Measurements from ENCODE around the gene FAAP20. TPM values are rescaled to one million over a fixed set of nuclear protein-coding genes. Genes with fewer than 3 reads are reported as not detected.

The FAAP20 gene, protein sequence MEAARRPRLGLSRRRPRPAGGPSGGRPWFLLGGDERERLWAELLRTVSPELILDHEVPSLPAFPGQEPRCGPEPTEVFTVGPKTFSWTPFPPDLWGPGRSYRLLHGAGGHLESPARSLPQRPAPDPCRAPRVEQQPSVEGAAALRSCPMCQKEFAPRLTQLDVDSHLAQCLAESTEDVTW
- 10 to 100 TPM; 43.4 to 61.8 TPM for total RNA-seq

DNA sequence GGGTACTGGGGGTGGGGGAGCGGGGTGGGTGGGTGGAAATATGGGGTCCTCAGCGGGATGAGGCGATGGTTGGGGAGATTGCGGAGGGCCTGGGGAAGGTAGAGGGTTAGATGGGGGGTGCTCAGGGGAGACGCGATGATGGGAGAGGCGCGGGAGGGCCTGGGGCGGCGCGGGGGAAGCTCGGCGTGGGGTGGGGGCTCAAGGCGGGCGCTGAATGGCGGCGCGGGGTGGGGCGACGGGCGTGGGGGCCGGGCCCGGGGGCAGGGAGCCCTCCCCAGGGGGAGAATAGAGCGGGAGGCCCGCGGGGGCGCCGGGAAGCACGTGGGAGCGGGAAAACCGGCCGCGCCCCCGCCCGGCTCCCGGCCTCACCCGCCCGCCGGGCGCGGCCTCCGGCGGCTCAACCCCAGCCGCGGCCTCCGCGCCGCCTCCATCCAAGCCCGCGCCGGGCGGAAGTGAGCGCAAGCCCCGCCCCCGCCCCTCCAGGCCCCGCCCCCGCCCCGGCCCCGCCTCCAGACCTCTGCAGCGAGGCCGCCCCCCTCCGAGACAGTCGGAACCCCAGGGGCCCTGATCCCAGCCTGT is at the start of gene FAAP20:
TSS of gene FAAP20 (minus strand) at position 454 of the 579 bp plus-strand sequence. CDS start at position 431, 23 bp downstream.
- DNase-seq (ENCODE audit: low spot score) (peak; percentile 80), ATAC-seq (peak; percentile 71 to 79)
- no peaks in the 10 kb centered on the region for H3K36me3 Mint-ChIP-seq

DNA sequence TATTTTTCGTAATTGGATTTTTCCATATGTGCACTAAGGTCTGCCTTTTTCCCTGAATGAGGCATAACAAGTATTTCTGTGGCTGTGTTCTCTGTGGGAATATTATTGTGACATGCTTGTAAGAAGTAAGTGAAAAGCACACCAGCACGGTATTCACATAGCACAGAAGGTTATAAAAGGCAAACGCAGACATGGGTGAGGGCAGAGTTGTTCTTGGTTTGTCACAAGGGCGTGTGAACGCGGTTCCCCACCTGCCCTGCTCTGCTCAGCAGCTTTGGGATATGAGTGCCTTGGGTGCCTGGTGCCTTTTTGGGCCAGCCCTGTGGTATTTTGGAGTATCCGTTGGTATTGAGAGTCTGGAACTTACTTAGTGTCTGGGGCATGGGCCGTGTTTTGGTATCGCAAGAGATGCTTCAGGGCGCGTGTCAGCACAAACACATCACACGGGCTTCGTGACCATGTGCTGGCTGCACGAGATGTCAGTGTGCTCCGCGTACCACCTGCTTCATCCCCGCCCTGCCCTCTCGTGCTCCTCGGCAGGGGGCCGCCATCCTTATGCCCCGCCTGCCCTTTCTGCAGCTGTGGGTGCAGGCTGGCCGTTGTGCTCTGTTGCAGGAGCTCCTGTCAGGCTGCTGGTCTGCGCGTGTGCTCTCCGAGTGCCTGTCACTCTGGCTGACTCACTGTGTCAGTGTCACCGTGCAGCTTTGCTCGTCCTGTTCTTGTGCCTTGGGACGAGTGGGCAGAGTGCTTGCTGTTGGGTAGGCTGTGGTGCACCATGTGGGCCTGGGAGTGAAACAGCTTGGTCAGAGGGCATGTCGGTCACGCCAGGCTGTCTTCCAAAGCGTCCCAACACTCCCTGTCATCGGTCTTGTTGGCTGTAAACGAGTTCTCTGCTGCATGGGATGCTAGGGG is 48.5 kb upstream of the FAAP20 start:
- peak; percentile 25 for DNase-seq (ENCODE audit: low spot score)
- peaks cover 31 to 34% of the 10 kb centered on the region in 2 donors for H3K4me1 Mint-ChIP-seq (ENCODE audit: low read depth in 2 of 2)

More for the DNA sequence above, at the start of gene FAAP20:
- H3K27ac Mint-ChIP-seq: peak within 1 kb of the TSS; percentile 81 to 82
- H3K9me3 Mint-ChIP-seq: no peaks in the 10 kb centered on the region
- H3K27me3 Mint-ChIP-seq: no peaks in the 10 kb centered on the region
- H3K4me3 Mint-ChIP-seq: peak within 1 kb of the TSS; percentile 82
- H3K4me1 Mint-ChIP-seq (ENCODE audit: low read depth in 2 of 2): peaks cover 2 to 13% of the 10 kb centered on the region in 2 donors

DNA sequence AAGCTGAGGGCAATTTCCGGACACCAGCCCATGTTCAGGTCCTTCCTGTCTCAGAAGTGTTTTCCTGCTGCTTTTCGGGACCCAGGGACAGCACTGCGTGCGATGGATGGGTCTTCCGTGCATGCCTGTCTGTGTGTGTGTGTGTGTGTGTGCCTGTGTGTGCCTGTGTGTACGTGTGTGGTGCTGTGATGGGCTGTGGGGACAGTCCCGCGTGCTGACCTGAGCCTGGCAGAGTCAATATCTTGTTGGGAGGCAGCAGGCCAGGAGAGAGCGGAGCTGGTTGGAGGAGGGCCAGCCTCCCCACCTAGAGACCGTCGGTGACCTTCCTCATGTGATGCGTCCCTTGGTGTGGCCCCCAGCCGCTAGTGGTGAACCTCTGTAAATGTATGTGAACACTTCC is 47.2 kb upstream of the FAAP20 start:
- ATAC-seq: no peak
- Mint-ChIP-seq H3K36me3 (no peaks in the 10 kb centered on the region), H3K4me3 (no peak overlapping the region), H3K9me3 (no peaks in the 10 kb centered on the region), H3K4me1 (ENCODE audit: low read depth in 2 of 2) (peaks cover 27 to 34% of the 10 kb centered on the region in 2 donors), H3K27ac (no peak overlapping the region), H3K27me3 (no peaks in the 10 kb centered on the region)
- DNase-seq (ENCODE audit: low spot score): peak; percentile 34

More for the DNA sequence above, 48.5 kb upstream of the FAAP20 start:
- Mint-ChIP-seq H3K27ac (no peak overlapping the region), H3K36me3 (no peaks in the 10 kb centered on the region), H3K4me3 (no peak overlapping the region), H3K9me3 (no peaks in the 10 kb centered on the region), H3K27me3 (no peaks in the 10 kb centered on the region)
- ATAC-seq: no peak

DNA sequence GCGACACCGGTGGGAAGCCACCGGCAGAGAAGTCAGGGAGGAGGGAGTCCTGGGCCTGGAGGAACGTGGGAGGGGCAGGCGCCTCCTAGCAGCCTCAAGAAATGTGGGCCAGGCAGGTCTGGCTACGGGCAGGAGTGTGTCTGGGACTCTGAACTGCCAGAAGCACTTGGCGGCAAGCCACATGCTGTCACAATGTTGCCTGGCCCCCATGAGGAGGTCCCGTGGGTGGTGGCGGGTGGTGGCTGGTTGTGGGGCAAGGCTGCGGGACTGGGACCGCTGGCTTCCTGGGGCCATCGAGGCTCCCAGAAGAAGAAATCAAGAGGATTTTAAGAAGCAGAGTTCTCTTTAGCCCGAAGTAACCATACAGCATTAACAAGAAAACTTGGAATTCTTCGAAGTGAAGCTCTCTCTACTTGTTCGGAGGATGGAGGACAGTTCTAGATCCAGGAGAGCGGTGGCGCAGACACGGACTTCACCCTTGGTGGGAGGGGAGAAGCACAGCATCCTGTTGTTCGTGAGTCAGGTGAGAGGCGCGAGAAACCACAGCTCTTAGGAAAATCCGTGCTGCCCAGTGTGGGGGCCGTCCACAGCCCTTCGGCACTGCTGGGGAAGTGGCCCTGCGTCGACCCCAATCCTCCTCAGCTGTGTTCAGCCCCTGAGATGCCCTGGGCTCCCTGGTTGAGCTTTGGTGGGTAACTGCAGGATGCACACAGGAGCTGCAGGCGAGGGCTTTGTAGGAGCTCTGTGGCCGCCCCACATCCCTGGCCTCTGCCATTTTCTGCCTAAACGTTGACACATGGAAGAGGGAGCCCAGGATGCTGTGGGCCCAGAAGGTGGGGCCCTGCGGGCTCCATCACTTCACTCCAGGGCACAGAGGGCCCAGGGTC is 45.9 kb upstream of the FAAP20 start:
- Mint-ChIP-seq H3K4me3 (no peak overlapping the region), H3K36me3 (no peaks in the 10 kb centered on the region)

DNA sequence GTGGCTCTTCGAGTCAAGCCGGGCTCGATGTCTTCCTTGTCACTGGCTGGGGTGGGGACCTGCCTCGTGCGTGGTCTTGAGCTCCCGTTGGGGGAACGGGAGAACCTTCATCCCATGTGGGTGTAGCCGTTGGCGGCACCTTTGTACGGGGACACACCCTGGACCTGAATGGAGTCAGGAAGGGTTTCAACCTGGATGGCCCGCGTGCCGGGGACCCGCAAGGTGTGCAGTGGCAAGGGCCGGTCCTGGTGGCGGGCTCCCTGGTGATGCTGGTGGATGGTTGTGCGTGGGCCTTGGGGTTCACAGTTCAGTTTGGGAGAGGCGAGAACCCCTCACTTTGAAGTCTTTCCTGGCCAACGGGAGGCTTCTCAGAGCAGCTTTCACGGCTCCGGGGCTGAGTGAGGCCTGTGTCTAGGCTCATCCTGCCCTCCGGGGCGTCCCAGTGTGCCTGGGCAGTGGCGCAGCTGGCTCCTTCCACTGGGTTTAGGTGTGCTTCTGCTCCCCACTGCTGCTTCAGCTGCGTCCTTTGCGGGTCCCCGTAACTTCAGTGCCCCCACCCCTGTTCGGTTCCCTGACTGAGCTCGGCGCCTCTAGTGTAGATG is 44.9 kb upstream of the FAAP20 start:
- Mint-ChIP-seq H3K36me3 (no peaks in the 10 kb centered on the region), H3K27ac (peak overlapping the region in 1 of 2 donors; percentile 29), H3K27me3 (no peaks in the 10 kb centered on the region), H3K9me3 (no peaks in the 10 kb centered on the region), H3K4me3 (no peak overlapping the region), H3K4me1 (ENCODE audit: low read depth in 2 of 2) (peaks cover 31 to 34% of the 10 kb centered on the region in 2 donors)
- no peak for ATAC-seq
- DNase-seq (ENCODE audit: low spot score): no peak

More for the DNA sequence above, 45.9 kb upstream of the FAAP20 start:
- H3K27ac Mint-ChIP-seq: peak overlapping the region in 1 of 2 donors; percentile 29
- H3K4me1 Mint-ChIP-seq (ENCODE audit: low read depth in 2 of 2): peaks cover 25 to 32% of the 10 kb centered on the region in 2 donors
- H3K27me3 Mint-ChIP-seq: no peaks in the 10 kb centered on the region
- ATAC-seq (no peak), DNase-seq (ENCODE audit: low spot score) (peak; percentile 61)
- H3K9me3 Mint-ChIP-seq: no peaks in the 10 kb centered on the region

DNA sequence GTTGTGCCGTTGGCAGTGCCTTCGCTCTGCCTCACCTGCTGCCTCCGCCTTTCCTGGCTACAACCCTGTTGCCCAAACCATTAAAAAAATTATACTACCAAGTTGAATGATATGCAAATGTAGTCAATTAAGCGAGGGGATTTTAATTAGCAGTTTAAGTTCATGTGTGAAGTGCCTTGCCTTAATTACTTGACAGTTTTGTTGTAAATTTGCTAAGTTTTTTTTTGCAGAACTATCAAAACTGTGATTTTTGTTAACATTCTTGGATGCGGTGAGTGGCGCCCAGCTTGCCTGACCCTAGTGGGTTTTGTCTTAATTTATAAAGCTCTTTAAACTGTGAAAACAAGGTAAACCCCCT is 44.4 kb upstream of the FAAP20 start:
- Mint-ChIP-seq H3K27me3 (no peaks in the 10 kb centered on the region), H3K4me3 (no peak overlapping the region), H3K27ac (peak overlapping the region in 1 of 2 donors; percentile 29), H3K4me1 (ENCODE audit: low read depth in 2 of 2) (peaks cover 36 to 38% of the 10 kb centered on the region in 2 donors), H3K9me3 (no peaks in the 10 kb centered on the region), H3K36me3 (no peaks in the 10 kb centered on the region)
- DNase-seq (ENCODE audit: low spot score) (no peak), ATAC-seq (no peak)

DNA sequence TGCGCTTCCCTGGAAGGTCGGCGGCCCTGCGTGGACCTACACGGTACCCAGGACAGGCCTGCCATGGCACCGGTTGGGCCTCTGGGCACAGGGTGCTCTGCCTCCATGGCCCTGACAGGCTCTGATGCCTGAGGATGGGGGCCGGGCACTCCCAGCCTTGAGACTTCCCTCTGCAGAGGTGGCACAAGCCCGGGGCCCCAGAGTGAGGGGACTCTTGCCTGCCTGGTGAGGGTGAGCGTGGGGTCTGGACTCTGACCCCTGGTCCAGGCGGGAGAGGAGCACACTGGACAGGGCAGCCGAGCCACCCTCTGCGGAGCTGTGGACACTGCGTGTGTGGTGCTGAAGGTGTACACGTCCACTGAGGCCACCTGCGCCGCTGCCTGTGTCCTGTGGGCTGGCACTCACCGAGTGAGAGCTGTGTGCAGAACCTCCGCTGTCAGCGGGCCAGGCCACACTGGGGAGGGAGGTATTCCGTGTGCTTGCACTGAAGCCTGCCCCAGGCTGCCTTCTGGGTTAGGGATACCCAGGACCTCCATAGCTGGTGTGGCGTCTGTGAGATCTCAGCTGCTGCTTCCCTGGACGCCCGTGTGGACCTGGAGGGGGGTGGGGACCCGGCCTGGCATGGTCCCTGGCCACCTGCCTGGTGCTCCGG is 43.9 kb upstream of the FAAP20 start:
- Mint-ChIP-seq H3K4me3 (no peak overlapping the region), H3K27me3 (no peaks in the 10 kb centered on the region), H3K27ac (no peak overlapping the region), H3K9me3 (no peaks in the 10 kb centered on the region), H3K4me1 (ENCODE audit: low read depth in 2 of 2) (peaks cover 34 to 37% of the 10 kb centered on the region in 2 donors), H3K36me3 (no peaks in the 10 kb centered on the region)
- DNase-seq (ENCODE audit: low spot score) (no peak), ATAC-seq (no peak)

DNA sequence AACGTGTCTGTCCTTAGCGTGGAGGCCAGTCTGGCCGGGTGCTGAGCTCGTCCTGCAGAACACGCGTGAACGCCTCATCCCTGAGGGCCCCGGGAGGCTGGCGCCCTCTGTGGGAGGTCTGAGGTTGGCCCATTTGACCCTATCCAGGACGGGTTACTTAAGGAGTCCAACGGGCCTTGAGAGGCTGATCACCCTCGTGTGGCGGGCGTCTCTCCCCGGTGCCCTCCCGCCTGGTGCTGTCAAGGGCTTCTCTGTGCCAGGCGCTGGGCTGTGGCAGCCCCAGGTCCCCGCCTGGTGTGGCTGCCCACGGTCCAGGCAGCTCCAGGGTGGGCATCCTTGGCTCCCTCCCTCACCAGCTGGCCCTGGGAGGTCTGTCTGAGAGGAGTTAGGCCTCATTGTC is 43.2 kb upstream of the FAAP20 start:
- H3K9me3 Mint-ChIP-seq: no peaks in the 10 kb centered on the region
- ATAC-seq: no peak
- DNase-seq (ENCODE audit: low spot score): no peak
- H3K4me3 Mint-ChIP-seq: no peak overlapping the region
- no peaks in the 10 kb centered on the region for H3K36me3 Mint-ChIP-seq
- H3K27ac Mint-ChIP-seq: no peak overlapping the region
- peaks cover 36 to 39% of the 10 kb centered on the region in 2 donors for H3K4me1 Mint-ChIP-seq (ENCODE audit: low read depth in 2 of 2)
- no peaks in the 10 kb centered on the region for H3K27me3 Mint-ChIP-seq

DNA sequence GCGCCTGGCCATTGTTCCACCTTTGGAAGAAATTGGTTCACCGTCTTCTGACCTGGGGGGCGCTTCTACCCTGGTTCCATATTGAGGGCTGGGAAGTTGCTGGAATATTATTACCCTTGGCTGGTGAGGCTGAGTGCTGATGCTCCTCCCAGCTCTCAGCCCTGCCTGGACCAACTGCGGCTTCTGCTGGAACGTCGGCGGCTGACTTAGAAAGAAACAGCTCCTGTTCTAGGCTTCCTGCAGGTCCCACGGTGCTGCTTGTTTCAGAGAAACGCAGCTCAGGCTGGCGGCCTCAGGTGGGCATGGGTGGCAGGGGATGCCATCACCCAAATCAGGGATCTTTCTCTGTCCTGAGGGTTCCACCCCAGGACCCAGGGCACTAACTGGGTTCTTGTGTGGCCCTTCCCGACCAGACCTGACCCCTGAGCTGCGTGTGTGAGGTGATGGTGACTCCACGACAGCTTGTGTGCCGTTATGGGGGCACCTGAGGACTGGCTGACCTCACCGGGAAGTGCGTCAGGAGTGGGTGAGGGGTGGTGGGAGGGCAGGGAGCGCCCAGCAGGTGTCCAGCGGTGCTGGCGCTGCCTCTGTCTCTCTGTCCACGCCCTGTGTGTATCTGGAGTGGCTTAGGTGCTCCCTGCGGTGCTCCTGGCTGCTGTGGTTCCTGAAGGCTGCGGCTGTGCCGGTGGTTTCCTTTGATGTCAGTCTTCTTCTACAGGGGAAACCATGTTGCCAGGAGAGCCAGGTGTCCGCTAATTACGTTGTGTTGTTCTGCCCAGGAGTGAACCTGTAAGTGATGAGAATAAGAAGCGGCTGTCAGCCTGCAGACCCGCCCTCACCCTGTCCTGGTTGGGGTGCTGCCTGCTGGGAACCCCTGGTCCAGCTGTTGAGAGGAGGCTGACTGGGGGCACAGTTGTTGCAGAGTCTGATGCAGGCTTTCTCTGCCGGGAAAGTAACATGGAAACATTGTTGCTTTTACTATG is 42.4 kb upstream of the FAAP20 start:
- Mint-ChIP-seq H3K36me3 (no peaks in the 10 kb centered on the region), H3K4me3 (no peak overlapping the region), H3K27ac (no peak overlapping the region), H3K4me1 (ENCODE audit: low read depth in 2 of 2) (peaks cover 42 to 43% of the 10 kb centered on the region in 2 donors), H3K9me3 (no peaks in the 10 kb centered on the region), H3K27me3 (no peaks in the 10 kb centered on the region)
- no peak for ATAC-seq
- DNase-seq (ENCODE audit: low spot score): no peak

DNA sequence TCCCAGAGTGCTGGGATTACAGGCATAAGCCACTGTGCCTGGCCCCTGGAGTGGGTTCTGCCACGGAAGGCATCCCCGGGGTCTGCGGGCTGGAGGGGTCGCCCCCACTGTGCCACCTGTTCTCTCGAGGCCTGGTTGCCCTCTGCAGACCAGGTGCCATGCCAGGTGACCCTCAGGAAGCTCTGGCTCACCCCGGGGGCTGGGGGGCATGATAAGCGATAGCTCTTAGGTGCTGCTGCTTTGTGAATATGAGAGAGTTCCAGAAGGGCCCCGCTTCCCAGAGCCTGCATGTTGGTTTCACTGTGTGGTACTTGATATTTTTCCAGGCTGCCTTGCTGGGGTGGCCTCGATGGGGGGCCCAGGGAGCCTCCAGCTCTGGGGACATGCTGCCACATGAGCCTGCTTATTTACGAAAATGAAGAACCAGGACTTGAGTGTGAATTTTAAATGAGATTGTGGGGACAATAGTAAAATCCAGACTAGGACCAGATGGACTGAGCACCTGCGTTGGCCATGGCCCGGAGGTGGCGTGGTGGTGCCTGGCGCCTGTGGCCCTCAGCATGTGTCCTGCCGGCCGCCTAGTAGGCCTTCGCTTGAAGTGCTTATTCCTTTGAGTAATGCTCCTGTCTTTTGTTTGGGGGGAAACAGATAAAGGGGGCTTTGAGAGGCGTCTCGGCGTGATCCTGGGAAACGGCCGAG is 40.9 kb upstream of the FAAP20 start:
- Mint-ChIP-seq H3K9me3 (no peaks in the 10 kb centered on the region), H3K27me3 (no peaks in the 10 kb centered on the region), H3K27ac (peak overlapping the region in 1 of 2 donors; percentile 75), H3K36me3 (no peaks in the 10 kb centered on the region), H3K4me3 (peak overlapping the region; percentile 32), H3K4me1 (ENCODE audit: low read depth in 2 of 2) (peaks cover 50 to 55% of the 10 kb centered on the region in 2 donors)
- no peak for DNase-seq (ENCODE audit: low spot score)
- ATAC-seq: no peak

DNA sequence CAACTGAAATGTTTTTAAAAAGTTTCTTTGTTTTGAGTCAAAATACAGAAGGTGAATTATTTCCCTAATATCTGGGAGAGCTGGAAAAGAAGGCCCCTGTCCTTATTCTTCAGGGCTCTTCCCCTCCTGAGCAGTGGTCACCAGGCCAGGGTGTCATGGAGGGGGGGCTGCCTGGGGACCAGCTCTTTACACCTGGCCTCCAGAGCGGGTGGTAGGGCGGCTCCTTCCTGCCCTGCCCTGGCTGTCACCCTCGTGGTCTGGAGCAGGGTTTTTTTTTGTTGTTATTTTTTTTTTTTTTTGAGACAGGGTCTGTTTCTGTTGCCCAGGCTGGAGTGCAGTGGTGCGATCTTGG is 40.2 kb upstream of the FAAP20 start:
- no peak for DNase-seq (ENCODE audit: low spot score)
- ATAC-seq: peak; percentile 57 to 64
- Mint-ChIP-seq H3K4me1 (ENCODE audit: low read depth in 2 of 2) (peaks cover 44 to 51% of the 10 kb centered on the region in 2 donors), H3K4me3 (peak overlapping the region; percentile 66), H3K27ac (peak overlapping the region; percentile 75 to 86), H3K27me3 (no peaks in the 10 kb centered on the region), H3K36me3 (no peaks in the 10 kb centered on the region), H3K9me3 (no peaks in the 10 kb centered on the region)

All from natural killer cell treated with Interleukin-12 subunit alpha and Interleukin-12 subunit beta and Interleukin-15 and Interleukin-18, amount 100 ng/mL, for 72 hours (primary cell).